Type B pancreatic cell (in vitro differentiated cells): ENCODE measurements around the gene CCT5. TPM values are rescaled to one million over a fixed set of nuclear protein-coding genes. Genes with fewer than 3 reads are reported as not detected.

Experiments used
- DNase-seq: peaks from one replicate; pipeline ENCODE4 v3.0.0; 2021; ENCODE audit warnings: mixed read lengths; ENCODE audit not compliant: unreplicated experiment; ENCODE audit errors: extremely low spot score
- H3K27ac Mint-ChIP-seq: 2 replicates; pipeline ENCODE4 v1.8.0; 2021; ENCODE audit warnings: mild to moderate bottlenecking, mixed read lengths
- H3K27me3 Mint-ChIP-seq: 2 replicates; pipeline ENCODE4 v1.8.0; 2021; ENCODE audit warnings: mixed read lengths
- H3K36me3 Mint-ChIP-seq: 2 replicates; pipeline ENCODE4 v1.8.0; 2021; ENCODE audit warnings: mixed read lengths
- H3K4me1 Mint-ChIP-seq: one replicate; pipeline ENCODE4 v1.8.0; 2021; ENCODE audit warnings: mixed read lengths; ENCODE audit not compliant: unreplicated experiment
- H3K4me3 Mint-ChIP-seq: 2 replicates; pipeline ENCODE4 v1.8.0; 2021; ENCODE audit warnings: mild to moderate bottlenecking, mixed read lengths
- H3K9me3 Mint-ChIP-seq: 2 replicates; pipeline ENCODE4 v1.8.0; 2021; ENCODE audit warnings: mixed read lengths
- total RNA-seq: library from RNA; stranded (reverse); gene quantifications from 2 replicates; pipeline ENCODE4 v1.2.1, GENCODE V29; 2021; ENCODE audit warnings: low replicate concordance
- TF ChIP-seq, protein P1 (sequence below): fragments of 200-600 bp; sonication (generic); conservative IDR thresholded peaks from 2 replicates; pipeline ENCODE4 v1.5.0; 2021; ENCODE audit warnings: antibody characterized with exemption, mild to moderate bottlenecking

Gene CCT5
- total RNA-seq, 1 donor from 2014 or later = 255 TPM

GRCh38 chr5:10290438-10290837 is 40.4 kb downstream of the CCT5 start:
- Mint-ChIP-seq H3K4me3 (no peak overlapping the region), H3K36me3 (peaks cover 32% of the 10 kb centered on the region), H3K4me1 (no peaks in the 10 kb centered on the region), H3K9me3 (no peaks in the 10 kb centered on the region), H3K27me3 (no peaks in the 10 kb centered on the region), H3K27ac (no peak overlapping the region)
- DNase-seq = no peak
- TF ChIP-seq, protein P1, sequence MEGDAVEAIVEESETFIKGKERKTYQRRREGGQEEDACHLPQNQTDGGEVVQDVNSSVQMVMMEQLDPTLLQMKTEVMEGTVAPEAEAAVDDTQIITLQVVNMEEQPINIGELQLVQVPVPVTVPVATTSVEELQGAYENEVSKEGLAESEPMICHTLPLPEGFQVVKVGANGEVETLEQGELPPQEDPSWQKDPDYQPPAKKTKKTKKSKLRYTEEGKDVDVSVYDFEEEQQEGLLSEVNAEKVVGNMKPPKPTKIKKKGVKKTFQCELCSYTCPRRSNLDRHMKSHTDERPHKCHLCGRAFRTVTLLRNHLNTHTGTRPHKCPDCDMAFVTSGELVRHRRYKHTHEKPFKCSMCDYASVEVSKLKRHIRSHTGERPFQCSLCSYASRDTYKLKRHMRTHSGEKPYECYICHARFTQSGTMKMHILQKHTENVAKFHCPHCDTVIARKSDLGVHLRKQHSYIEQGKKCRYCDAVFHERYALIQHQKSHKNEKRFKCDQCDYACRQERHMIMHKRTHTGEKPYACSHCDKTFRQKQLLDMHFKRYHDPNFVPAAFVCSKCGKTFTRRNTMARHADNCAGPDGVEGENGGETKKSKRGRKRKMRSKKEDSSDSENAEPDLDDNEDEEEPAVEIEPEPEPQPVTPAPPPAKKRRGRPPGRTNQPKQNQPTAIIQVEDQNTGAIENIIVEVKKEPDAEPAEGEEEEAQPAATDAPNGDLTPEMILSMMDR = no peak

DNA sequence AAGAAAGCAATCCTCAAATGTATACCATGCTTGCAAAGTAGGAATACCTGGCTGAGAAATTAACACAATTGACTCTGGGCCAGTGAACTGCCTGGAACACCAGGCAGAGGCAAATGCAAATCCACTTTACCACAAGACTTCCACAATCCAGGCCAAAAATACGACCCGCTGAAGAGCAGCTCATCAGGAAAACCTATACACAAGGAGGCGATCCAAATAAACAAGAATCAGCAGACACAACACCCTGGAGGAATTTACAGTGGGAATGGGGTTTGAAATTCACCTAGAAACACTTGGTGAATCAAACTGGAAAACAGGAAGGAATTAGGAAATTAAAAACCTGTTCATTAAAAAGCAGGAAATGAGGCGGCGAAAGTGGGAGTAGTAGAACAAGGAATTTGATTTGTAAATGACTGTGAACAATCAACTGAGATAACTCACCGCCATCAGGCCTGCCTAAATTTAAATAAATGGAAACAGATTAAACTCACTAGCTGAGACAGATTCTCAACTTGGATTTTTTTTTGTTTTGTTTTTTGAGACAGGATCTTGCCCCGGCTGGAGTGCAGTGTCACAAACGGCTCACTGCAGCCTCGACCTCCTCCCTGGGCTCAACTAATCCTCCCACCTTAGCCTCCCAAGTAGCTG is 41.7 kb downstream of the CCT5 start:
- H3K36me3 Mint-ChIP-seq = peaks cover 29% of the 10 kb centered on the region
- no peak overlapping the region for H3K27ac Mint-ChIP-seq
- TF ChIP-seq, protein P1 = no peak
- DNase-seq = no peak
- no peak overlapping the region for H3K4me3 Mint-ChIP-seq
- no peaks in the 10 kb centered on the region for H3K27me3 Mint-ChIP-seq
- H3K9me3 Mint-ChIP-seq = no peaks in the 10 kb centered on the region
- H3K4me1 Mint-ChIP-seq = no peaks in the 10 kb centered on the region

DNA sequence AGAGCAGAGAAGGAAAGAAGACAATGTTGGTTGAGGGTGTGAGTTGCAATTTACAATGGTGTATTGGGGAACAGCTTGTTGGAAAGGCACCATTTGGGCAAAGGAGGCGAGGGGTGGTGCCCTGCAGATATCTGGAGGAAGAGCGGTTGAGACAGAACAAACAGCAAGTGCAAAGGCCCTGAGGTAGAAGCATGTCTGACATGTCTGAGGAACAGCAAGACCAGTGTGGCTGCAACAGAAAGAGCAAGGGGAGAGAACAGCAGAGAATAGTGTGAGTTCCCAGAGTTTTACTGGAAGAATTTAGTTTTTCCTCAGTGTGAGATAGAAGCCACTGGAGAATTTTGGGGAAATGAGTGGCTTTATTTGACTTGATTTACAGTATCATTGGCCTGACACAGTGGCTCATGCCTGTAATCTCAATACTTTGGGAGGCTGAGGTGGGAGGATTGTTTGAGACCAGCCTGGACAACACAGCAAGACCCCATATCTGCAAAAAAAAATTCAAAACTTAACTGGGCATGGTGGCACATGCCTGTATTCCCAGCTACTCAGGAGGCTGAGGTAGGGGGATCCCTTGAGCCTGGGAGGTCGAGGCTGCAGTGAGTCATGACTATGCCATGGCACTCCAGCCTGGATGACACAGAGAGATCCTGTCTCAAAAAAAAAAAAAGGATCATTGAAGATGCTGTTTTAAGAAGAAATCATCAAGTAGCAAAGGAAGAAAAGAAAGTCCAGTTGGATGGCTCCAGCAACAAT is 44.0 kb downstream of the CCT5 start:
- Mint-ChIP-seq H3K27ac (no peak overlapping the region), H3K36me3 (peaks cover 30% of the 10 kb centered on the region), H3K27me3 (no peaks in the 10 kb centered on the region), H3K4me1 (no peaks in the 10 kb centered on the region), H3K9me3 (no peaks in the 10 kb centered on the region), H3K4me3 (no peak overlapping the region)
- DNase-seq = no peak
- TF ChIP-seq, protein P1 = no peak

DNA sequence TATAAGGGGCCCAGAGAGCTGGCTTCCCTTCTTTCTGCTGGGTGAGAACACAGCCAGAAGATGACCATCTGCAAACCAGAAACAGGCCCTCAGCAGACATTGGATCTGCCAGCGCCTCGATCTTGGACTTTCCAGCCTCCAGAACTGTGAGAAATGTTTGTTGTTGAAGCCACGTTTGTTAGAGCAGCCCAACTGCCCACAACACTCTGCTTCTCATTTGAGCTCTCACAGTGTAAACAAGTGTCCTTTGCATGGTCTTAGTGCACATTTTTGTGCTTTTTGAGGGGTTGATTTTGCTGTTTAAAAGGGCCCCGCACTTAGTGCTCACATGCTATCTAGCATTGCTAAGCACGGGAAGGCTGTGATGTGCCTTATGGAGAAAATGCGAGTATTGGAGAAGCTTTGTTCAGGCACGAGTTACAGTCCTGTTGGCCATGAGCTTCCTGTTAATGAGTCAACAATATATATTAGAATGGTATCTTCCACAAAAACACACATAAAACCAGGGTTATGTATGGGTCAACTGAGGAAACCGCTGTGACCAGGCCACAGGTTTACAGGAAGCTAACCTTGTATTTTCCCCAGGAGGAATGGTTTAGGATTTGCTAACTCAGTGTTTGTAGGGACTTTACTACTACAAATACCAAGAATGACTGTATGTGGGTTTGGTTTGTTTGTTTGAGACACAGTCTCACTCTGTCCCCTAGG is 45.7 kb downstream of the CCT5 start:
- Mint-ChIP-seq H3K4me1 (no peaks in the 10 kb centered on the region), H3K36me3 (peaks cover 34% of the 10 kb centered on the region), H3K4me3 (no peak overlapping the region), H3K9me3 (no peaks in the 10 kb centered on the region), H3K27me3 (no peaks in the 10 kb centered on the region), H3K27ac (no peak overlapping the region)
- no peak for DNase-seq
- TF ChIP-seq, protein P1 = no peak

DNA sequence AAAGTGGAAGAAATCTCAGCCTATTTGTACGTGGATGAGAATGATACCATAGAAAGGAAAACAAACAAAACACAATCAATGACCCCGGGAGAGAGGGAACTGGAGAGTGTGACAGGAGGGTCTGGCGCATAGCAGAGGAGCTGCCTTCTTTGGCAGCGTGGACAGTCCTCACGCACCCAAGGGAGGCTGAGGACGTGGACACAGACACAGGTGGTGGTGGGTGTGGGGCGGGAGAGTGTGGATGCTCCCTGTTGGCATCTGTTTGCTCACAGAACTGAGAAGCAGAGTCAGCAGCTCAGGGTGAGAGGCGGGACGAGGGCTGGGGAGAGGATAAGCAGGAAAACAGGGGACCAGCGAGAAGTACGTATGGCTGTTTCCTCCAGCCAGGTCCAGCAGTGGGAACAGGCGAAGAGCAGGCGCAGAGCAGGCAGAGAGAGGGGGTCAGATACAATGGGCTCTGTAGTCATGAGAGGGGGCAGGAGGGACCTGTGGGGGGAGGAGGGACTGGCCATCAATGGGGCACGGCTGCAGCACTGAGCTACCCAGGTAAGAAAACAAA is 47.6 kb downstream of the CCT5 start:
- no peak overlapping the region for H3K4me3 Mint-ChIP-seq
- TF ChIP-seq, protein P1 = no peak
- H3K9me3 Mint-ChIP-seq = no peaks in the 10 kb centered on the region
- no peaks in the 10 kb centered on the region for H3K4me1 Mint-ChIP-seq
- DNase-seq = no peak
- no peaks in the 10 kb centered on the region for H3K27me3 Mint-ChIP-seq
- peaks cover 30% of the 10 kb centered on the region for H3K36me3 Mint-ChIP-seq
- peak overlapping the region; percentile 16 for H3K27ac Mint-ChIP-seq
